Fibroblast of skin of left quadriceps (primary cell): ENCODE data around the gene NFATC3.
"Not testable (repeated sequence)": the region's sequence is repeated elsewhere in the genome, so short reads cannot be mapped to it uniquely, and the experiment has no call there.

ENCODE experiments used
- DNase-seq, 2 experiments: peaks; one replicate each; pipeline ENCODE4 v3.0.0-alpha.2; 2013; ENCODE audit warnings: low read depth in 2 of 2

Gene NFATC3

DNA sequence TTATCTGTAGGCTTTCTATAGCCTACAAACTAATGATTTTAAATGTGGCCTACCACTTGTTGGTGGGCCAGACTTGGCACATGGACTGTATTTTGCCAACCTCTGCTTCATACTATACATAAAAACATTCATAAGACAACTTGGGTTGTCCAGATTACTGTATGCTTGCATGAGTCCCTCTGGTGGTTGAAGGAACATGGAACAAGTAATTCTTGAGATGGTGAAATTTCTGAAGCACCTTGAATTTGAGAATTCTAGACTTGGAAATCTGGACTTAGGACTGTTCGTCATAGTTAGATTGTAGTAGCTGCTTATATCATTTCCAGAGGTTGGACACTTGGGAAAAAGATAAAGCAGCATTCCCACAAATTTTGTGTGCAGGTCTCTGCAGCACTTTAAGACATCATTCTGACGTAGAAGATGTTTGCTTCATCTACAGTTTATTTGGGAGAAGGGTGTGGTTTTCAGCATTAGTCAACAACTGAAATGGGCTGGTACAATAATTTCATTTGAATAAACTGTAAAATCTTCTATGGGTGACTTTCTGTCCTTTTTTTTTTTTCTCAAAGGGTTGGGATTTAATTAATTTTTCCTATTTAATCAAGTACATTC, 31.2 kb downstream of the NFATC3 start:
- DNase-seq: no peak

DNA sequence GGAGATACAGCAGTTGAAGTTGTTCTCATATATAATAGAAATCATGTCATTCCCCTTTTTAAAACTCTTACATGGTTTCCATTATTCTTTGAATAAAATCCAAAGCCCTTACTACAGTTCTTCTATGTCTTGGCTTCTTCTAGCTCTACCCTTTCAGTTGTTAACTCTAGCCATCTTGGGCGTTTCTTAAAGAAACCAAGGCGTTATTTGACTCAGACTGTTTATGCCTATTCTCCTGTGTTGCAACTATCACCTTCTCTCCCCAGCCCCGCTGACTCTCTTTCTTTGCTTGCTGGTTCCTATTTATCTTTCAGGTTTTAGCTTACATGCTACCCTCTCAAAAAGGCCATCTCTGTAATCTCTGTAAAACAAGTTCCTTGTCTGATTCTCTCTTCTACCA, 32.7 kb downstream of the NFATC3 start:
- no peak for DNase-seq

DNA sequence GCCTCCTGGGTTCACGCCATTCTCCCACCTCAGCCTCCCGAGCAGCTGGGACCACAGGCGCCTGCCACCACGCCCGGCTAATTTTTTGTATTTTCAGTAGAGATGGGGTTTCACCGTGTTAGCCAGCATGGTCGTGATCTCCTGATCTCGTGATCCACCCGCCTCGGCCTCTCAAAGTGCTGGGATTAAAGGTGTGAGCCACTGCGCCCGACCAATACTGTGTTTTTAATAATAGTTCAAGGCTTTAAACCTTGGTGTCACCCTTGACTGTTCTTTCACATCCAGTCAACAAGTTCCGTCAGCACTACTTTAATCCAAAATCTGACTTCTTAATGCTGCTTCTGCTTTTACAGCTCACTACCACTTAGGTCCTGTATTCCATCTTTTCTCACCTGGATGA, 33.8 kb downstream of the NFATC3 start:
- DNase-seq: not testable (repeated sequence)

DNA sequence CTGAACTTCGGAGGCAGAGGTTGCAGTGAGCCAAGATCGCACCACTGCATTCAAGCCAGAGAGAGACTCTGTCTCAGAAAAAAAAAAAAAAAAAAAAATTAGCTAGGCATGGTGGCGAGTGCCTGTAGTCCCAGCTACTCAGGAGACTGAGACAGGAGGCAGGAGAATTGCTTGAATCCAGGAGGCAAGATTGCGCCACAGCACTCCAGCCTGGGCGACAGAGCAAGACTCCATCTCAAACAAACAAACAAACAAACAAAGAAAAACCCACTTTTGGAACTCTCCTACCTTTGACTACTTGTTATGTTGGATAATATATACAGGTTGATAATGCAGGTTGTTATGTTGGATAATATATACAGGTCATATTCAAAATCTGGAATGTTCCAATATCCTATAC, 35.3 kb downstream of the NFATC3 start:
- not testable (repeated sequence) for DNase-seq

DNA sequence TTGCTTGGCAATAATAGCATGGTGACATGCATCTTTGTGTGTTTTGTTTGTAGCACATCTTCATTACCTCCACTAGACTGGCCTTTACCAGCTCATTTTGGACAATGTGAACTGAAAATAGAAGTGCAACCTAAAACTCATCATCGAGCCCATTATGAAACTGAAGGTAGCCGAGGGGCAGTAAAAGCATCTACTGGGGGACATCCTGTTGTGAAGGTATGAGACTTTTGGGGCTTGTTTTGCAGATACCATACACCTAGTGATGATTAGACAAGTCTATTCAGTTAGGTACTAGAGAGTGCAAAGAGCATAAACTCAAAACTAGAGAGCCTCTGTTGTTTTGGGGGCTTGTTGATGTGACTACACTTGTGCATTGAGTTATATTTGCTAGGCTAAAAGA, 41.2 kb downstream of the NFATC3 start:
- no peak for DNase-seq

DNA sequence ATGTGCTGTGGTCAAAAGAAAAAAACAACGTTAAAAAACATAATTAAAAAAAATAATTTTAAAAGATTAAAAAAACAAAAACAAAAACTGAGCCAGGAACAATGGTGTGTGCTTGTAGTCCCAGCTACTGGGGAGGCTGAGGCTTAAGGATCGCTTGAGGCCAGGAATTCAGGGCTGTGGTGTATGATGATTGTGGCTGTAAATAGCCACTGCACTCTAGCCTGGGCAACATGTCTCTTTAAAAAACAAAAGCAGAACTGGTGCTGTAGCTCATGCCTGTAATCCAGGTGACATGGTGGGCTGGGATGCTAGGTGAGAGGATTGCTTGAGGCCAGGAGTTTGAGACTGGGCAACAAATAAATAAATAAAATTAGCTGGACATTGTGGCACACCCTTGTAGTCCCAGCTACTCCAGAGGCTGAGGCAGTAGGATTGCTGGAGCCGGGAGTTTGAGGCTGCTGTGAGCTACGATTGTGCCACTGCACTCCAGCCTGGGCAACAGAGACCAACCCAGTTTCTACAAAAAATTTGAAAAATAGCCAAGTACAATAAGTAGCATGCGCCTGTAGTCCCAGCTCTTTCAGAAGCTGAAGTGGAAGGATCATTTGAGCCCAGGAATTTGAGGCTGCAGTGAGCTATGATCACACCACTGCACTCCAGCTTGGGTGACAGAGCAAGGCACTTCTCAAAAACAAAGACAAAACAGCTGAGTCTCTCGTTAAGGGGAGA, 43.6 kb downstream of the NFATC3 start:
- no peak for DNase-seq

DNA sequence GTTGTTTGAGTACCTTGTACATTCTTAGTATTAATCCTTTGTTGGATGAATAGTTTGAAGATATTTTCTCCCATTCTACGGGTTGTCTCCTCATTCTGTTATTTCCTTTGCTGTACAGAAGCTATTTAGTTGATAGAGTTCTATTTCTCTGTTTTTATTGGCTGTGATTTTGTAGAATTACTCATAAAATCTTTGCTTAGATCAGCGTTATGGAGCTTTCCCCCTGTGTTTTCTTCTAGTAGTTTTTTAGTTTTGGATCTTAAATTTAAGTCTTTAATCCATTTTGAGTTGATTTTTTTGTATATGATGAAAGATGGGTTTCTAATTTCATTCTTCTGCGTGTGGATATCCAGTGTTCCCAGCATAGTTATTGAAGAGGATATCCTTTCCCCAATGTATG, 45.4 kb downstream of the NFATC3 start:
- no peak for DNase-seq

DNA sequence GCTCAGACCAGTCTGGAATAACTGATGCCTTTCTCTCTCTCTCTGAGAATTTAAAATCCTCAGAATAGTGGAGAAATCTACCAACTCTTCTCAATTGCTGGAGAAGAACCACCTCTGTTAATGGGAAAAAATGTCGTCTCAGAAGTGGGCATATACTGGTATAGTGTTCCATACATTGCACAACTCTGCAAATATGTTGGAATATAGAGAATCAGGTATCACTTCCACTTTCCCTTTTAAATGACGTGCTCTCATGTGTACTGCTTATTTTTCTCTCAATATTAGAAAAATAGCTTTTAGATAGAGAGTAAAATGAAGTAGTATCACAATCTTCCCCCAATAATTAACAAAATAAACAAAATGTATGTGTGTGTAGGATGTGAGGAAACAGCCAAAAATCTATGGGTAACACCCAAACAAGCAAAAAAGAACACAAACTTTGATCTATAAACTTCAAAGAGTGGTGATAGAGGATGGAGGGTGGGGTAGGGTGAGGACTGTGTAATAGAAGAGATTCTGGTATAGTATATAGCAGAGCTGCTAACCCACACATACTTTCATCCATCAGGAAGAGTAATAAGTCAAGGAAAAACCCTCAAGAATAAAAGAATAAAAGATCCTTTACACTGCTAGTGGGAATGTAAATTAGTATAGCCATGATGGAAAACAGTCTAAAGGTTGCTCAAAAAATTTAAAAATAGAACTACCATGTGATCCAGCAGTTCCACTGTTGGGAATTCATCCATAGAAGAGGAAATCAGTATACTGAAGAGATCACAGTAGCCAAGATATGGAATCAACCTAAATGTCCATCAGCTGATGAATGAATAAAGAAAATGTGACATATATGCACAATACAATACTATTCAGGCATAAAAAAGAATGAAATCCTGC, 46.9 kb downstream of the NFATC3 start:
- no peak for DNase-seq

DNA sequence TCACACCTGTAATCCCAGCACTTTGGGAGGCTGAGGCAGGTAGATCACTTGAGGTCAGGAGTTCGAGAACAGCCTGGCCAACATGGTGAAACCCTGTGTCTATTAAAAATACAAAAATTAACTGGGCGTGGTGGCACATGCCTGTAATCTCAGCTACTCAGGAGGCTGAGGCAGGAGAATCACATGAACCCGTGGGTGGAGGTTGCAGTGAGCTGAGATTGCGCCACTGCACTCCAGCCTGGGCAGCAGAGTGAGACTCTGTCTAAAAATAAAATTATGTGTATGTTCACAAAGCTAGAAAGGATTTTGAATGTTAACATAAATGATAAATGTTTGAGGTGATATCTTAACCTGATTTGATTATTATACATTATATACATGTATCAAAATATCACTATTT, 47.8 kb downstream of the NFATC3 start:
- DNase-seq: not testable (repeated sequence)

DNA sequence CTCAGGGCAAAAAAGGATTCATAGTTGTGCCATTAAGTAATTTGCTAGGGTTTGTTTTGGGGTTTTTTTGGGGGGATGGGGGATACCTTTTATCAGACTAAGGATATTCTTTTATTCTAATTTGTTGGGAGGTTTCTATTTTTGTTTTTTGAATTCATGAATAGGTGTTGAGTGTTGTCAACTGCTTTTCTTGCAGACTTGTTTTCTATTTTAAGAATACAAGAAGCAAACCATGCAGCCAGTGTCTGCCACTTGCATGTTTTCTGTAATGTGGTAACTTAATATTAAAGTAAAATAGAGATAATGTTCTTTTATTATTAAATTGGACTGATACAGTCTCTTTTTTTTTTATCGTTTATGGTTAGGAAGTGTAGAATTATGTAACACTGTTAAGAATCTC, 49.5 kb downstream of the NFATC3 start:
- no peak for DNase-seq

DNA sequence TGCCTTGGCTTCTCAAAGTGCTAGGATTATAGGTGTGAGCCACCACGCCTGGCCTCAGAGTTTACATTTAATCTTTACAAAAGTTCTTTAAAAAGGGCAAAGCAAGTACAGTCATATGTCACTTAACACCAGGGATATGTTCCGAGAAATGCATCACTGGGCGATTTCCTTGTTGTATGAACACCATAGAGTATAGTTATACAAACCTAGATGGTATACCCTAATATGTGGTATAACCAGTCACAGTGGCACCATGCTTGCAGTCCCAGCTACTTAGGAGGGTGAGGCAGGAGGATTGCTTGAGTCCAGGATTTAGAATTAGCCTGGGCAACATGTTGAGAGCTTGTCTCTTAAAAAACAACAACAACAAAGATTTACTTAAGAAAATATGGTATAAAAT, 51.3 kb downstream of the NFATC3 start:
- DNase-seq: no peak

DNA sequence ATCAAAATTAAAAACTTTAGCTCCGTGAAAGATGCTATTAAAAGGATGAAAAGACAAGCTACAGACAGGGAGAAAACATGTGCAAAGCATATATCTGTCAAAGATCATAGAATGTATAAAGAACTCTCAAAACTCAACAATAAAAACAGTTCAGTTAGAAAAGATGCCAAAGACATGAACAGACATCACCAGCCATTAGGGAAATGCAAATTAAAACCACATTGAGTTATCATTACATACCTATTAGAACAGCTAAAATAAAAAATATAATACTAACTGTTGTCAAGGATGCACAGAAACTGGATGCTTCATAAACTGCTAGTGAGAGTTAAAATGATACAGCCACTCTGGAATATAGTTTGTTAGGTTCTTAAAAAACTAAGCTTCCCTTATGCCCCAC, 58.8 kb downstream of the NFATC3 start:
- peak; percentile 21 to 29 for DNase-seq

DNA sequence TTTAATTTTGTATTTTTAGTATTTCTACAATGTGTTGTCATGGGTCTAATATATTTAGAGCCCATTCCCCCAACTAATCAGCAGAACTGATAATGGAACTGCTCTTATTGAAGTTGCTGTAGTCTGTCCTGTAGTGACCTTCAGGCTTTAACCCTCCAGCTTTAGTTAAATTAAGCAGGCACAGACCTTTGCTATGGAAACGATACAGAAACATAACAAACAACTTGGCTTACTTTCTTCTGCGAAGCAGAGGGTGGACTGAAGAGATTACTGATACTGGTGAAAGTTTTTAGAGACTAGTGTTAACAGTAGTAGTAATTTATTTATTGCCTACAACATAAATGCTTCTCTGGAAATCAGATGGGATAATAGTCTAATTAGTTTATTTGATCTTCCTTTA, 61.4 kb downstream of the NFATC3 start:
- no peak for DNase-seq

DNA sequence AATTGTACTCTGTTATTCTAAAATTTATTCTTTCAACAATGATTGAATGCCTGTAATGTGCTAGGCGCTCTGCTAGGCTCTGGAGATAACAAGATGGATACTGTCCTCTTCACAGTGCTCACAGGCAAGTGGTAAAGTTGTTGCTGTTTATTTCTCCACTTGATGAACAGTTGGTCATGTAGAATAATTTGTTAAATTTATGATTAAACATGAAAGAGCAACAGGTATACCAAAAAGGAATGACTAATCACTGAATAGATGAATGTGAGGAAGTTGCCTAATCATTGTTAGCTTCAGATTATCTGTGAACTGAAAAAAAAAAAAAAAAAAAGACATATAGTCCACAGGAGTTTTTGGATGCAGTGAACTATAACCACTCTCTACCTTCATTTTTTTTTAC, 62.3 kb downstream of the NFATC3 start:
- DNase-seq: no peak

DNA sequence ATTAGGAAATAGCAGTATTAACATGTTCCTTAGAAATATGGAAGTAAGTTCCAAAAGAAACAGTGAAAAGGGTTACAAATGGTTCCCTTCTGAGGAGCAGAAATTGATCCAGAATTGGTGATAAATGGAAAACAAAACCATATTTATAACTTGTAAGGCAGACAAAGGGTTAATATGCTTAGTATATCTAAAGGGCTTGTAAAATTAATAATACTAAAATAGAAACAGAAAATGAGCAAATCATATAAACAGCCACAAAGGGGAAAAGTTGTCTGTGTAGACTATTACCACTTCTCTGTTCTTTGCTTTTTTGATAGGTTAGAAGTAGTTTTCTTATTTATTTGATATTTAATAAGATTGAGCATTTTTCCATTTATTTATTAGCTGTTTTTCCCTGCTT, 64.4 kb downstream of the NFATC3 start:
- no peak for DNase-seq

DNA sequence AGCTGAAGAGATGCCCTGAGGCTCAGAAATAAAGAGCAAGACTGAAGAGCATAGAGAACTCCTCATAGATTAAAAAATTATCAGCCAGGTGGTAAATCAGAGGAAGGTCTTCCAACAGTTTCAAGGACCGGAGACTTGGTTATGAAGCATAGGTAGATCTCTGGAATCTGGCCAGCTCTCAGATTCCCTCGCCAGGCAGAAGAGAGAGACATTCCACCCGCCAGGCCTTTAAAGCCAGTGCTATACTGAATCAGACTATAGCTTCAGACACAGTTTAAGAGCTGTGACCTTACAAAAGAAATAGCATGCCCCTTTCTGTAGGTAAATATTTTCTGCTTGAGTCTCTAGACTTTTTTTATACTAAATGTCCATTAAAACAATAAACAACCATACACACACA, 70.3 kb downstream of the NFATC3 start:
- no peak for DNase-seq

DNA sequence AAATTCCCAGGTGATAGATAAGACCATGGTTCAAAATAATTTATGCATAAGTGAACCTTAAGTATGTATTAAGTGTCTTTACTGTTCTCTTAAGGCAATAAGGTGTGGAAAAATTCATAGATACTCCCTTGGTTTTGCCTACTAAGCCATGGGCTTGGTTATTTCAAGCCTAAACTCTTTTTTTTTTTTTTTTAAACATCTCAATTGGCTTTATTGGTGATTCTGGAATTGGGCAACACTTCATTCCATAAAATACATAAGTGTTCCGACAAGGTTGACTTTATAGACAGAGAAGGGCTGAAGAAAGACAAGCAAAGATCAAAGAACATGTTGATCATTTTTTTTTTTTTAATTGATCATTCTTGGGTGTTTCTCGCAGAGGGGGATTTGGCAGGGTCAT, 77.2 kb downstream of the NFATC3 start:
- no peak for DNase-seq

DNA sequence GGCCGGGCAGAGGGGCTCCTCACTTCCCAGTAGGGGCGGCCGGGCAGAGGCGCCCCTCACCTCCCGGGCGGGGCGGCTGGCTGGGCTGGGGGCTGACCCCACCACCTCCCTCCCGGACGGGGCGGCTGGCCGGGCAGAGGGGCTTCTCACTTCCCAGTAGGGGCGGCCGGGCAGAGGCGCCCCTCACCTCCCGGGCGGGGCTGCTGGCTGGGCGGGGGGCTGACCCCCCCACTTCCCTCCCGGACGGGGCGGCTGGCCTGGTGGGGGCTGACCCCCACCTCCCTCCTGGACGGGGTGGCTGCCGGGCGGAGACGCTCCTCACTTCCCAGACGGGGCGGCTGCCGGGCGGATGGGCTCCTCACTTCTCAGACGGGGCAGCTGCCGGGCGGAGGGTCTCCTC, 78.1 kb downstream of the NFATC3 start:
- DNase-seq: not testable (repeated sequence)

DNA sequence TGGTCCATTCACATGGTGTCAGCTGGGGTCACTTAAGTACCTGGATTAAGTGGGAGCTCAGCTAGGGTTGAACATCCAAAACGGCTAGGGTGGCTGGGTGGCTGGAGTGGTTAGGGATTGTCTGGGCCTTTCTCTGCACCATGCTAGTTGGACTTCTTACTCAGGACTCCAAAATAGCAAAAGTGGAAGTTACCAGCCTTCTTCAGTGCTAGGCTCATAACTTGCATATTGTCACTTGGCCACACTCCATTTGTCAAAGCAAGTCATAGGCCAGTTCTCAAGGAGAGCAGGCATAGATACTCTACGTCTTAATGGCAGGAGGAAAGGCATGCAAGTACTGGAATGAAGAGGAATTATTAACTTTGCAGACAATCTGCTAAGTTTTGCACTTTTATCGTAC, 81.1 kb downstream of the NFATC3 start:
- no peak for DNase-seq

DNA sequence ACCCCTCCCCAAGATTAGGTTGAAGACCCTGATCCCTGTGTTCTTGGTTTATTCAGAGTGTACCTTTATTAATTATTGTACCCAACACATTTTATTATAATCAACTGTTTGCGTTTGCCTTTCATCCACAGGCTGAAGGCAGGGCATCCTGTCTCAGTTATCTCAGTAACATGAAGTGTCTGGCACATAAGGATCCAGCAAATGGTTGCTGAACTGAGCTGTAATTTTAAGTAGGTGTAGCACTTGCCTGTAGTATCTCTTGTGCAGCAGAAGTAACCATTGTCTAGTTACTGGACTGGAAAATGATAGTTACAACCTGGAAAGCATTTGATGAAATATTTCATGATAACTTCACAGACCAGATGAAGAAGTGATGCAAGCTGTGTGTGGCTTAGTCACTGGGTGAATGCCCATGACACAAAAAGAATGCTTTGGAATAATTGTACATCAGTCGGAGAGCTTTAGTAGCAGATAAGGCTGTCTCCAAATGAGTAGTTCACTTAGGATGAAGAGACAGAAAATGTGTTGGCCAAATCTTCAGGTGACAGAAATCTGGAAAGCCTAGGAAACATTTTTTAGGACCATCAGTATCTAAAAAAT, 94.1 kb downstream of the NFATC3 start:
- no peak for DNase-seq

DNA sequence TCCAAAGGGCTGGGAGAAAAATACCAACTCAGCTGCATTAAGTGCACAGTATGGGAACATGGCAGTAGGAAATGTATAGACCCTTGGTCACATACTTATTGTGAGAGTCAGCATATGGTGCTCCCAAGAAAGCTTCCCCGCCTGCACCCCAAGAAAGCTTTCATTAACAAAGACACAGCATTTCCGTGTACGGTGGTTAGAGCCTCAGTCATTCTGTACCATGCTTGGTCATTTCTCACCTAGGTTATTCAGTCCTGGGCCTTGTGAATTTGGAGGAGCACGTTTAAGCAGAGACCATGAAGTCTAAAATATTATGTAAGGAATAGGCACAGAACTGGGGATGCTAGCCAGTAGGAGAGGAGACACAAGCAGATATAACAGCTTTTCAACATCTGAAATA, 94.7 kb downstream of the NFATC3 start:
- no peak for DNase-seq

DNA sequence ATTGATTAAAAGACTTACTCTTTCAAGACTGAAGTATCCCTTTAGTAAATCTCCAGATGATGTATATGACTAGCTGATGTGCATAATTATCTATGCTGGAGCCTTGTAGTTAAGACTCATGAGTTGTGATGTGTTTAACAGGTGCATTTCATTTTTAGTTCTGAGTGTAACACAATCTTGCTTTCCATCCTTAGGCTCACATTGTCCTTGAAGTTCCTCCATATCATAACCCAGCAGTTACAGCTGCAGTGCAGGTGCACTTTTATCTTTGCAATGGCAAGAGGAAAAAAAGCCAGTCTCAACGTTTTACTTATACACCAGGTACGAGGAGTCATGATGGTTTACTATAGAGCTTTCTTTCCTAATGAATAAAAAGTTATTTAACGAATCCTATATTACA, 97.9 kb downstream of the NFATC3 start:
- no peak for DNase-seq
